ENCODE results near the gene LRRC61. TPM values are rescaled to one million over a fixed set of nuclear protein-coding genes. Genes with fewer than 3 reads are reported as not detected.

The LRRC61 gene
- total and polyA plus RNA-seq, 2 of the 13 experiments (the other 11 are each of a cell fraction or from before 2014, with no cell fraction given): 33.0 to 34.8 TPM

GRCh38 chr7:150368884-150369747 lies 46.0 kb downstream of the LRRC61 start (continued):
- no peak for TF ChIP-seq HDAC6 (IDR thresholded peaks at IDR 0.05; ENCODE audit: low read depth, low read length)
- no peak for TF ChIP-seq ZNF629 (CRISPR knock-in tag; conservative IDR thresholded peaks at IDR 0.05)
- no peak for TF ChIP-seq HOXA5 (CRISPR knock-in tag; IDR thresholded peaks at IDR 0.05)
- 0 out of 2 replicates have a peak, but pooled peaks have one; percentile 22 for TF ChIP-seq ZKSCAN5 (CRISPR knock-in tag; IDR thresholded peaks at IDR 0.05)
- peak; percentile 28 for TF ChIP-seq AGO1 (IDR thresholded peaks at IDR 0.05; ENCODE audit: low read depth, low read length, poor library complexity, severe bottlenecking)
- no peak for TF ChIP-seq ZNF333 (CRISPR knock-in tag; IDR thresholded peaks at IDR 0.05; ENCODE audit: borderline replicate concordance)
- no peak for TF ChIP-seq RORA (CRISPR knock-in tag; IDR thresholded peaks at IDR 0.05)
- TF ChIP-seq, protein P1, sequence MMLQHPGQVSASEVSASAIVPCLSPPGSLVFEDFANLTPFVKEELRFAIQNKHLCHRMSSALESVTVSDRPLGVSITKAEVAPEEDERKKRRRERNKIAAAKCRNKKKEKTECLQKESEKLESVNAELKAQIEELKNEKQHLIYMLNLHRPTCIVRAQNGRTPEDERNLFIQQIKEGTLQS (CRISPR knock-in tag; IDR thresholded peaks at IDR 0.05): no peak
- peak; percentile 72 for TF ChIP-seq MYC (CRISPR knock-in tag; IDR thresholded peaks at IDR 0.05; ENCODE audit: borderline replicate concordance)
- no peak for TF ChIP-seq POLR2AphosphoS2 (IDR thresholded peaks at IDR 0.05; ENCODE audit: low read depth, low read length)
- TF ChIP-seq ZNF10 (CRISPR knock-in tag; IDR thresholded peaks at IDR 0.05; ENCODE audit: borderline replicate concordance, low read depth): no peak
- no peak for TF ChIP-seq ZNF382 (CRISPR knock-in tag; IDR thresholded peaks at IDR 0.05; ENCODE audit: borderline replicate concordance)
- TF ChIP-seq ZNF660 (CRISPR knock-in tag; IDR thresholded peaks at IDR 0.05; ENCODE audit: borderline replicate concordance, low read depth): no peak
- no peak for TF ChIP-seq MBD4 (IDR thresholded peaks at IDR 0.05; ENCODE audit: borderline replicate concordance, low read length)
- TF ChIP-seq ZNF564 (CRISPR knock-in tag; IDR thresholded peaks at IDR 0.05): no peak
- TF ChIP-seq HES4 (CRISPR knock-in tag; IDR thresholded peaks at IDR 0.05; ENCODE audit: borderline replicate concordance): no peak
- TF ChIP-seq ZNF879 (CRISPR knock-in tag; IDR thresholded peaks at IDR 0.05): no peak
- no peak for TF ChIP-seq ZNF883 (CRISPR knock-in tag; IDR thresholded peaks at IDR 0.05; ENCODE audit: not compliant biosample characterization)
- TF ChIP-seq XBP1 (CRISPR knock-in tag; IDR thresholded peaks at IDR 0.05): no peak
- 0 out of 2 replicates have a peak, but pooled peaks have one; percentile 0 for TF ChIP-seq ZBTB39 (CRISPR knock-in tag; IDR thresholded peaks at IDR 0.05)
- no peak for TF ChIP-seq KLF11 (CRISPR knock-in tag; IDR thresholded peaks at IDR 0.05)
- TF ChIP-seq ZNF792 (CRISPR knock-in tag; IDR thresholded peaks at IDR 0.05): no peak
- TF ChIP-seq TARDBP (CRISPR knock-in tag; IDR thresholded peaks at IDR 0.05): no peak
- TF ChIP-seq ZNF432 (CRISPR knock-in tag; IDR thresholded peaks at IDR 0.05; ENCODE audit: borderline replicate concordance): no peak
- no peak for TF ChIP-seq ZNF781 (CRISPR knock-in tag; IDR thresholded peaks at IDR 0.05; ENCODE audit: borderline replicate concordance, not compliant biosample characterization)
- TF ChIP-seq ZFP91 (CRISPR knock-in tag; IDR thresholded peaks at IDR 0.05; ENCODE audit: borderline replicate concordance): peak; percentile 23
- no peak; the same call in 1 of the 2 replicates for TF ChIP-seq CBFB (CRISPR knock-in tag; IDR thresholded peaks at IDR 0.05)
- TF ChIP-seq ZNF83 (CRISPR knock-in tag; IDR thresholded peaks at IDR 0.05; ENCODE audit: borderline replicate concordance): no peak

All from HepG2 (cell line).